WTC11 (cell line): ENCODE data around the gene ZNF367. TPM values are rescaled to one million over a fixed set of nuclear protein-coding genes. Genes with fewer than 3 reads are reported as not detected.

Source experiments
- ATAC-seq: fragments of 200-7000 bp; cut with Tn5 transposase; 2 replicates; pipeline ENCODE4 v1.10.0; 2021; ENCODE audit warnings: mild to moderate bottlenecking, moderate library complexity
- CTCF ChIA-PET: fragments of 300-600 bp; sonication (Branson Sonifier 250); formaldehyde crosslinking; loops from one replicate; lab custom pipeline; 2021; ENCODE audit warnings: antibody characterized with exemption; lab: Charles Lee
- POLR2A ChIA-PET: fragments of 350-600 bp; sonication (Branson Sonifier 250); formaldehyde crosslinking; loops from one replicate; lab custom pipeline; 2021; ENCODE audit warnings: antibody characterized with exemption; lab: Charles Lee
- DNase-seq: peaks from one replicate; pipeline ENCODE4 v3.0.0; 2021; ENCODE audit warnings: low spot score
- H3K27ac Mint-ChIP-seq: 2 replicates; pipeline ENCODE4 v1.8.0; 2021; ENCODE audit warnings: mixed read lengths
- H3K27me3 Mint-ChIP-seq: 2 replicates; pipeline ENCODE4 v1.8.0; 2021; ENCODE audit warnings: low read depth, mild to moderate bottlenecking, moderate library complexity, mixed read lengths
- H3K36me3 Mint-ChIP-seq: 2 replicates; pipeline ENCODE4 v1.8.0; 2021; ENCODE audit warnings: mixed read lengths
- H3K4me1 Mint-ChIP-seq: 2 replicates; pipeline ENCODE4 v1.8.0; 2022; ENCODE audit warnings: mixed read lengths
- H3K4me3 Mint-ChIP-seq: 2 replicates; pipeline ENCODE4 v1.8.0; 2021; ENCODE audit warnings: mild to moderate bottlenecking, moderate library complexity, mixed read lengths
- H3K9me3 Mint-ChIP-seq: 2 replicates; pipeline ENCODE4 v1.8.0; 2021; ENCODE audit warnings: mixed read lengths
- AR ChIP-seq: fragments of 250-450 bp; sonication (Bioruptor Pico); IDR thresholded peaks from 2 replicates; pipeline ENCODE4 v1.9.0; 2021; ENCODE audit warnings: mild to moderate bottlenecking
- ARID4B ChIP-seq: sonication (generic); formaldehyde crosslinking; IDR thresholded peaks from 2 replicates; pipeline ENCODE4 v1.8.0; 2023; ENCODE audit warnings: missing genetic modification reagents, mild to moderate bottlenecking, borderline replicate concordance
- ATF3 ChIP-seq: sonication (generic); formaldehyde crosslinking; conservative IDR thresholded peaks from 2 replicates; pipeline ENCODE4 v1.8.1; 2022; ENCODE audit warnings: mild to moderate bottlenecking, missing genetic modification reagents
- ATF6 ChIP-seq: sonication (generic); formaldehyde crosslinking; IDR thresholded peaks from 2 replicates; pipeline ENCODE4 v1.8.1; 2023; ENCODE audit warnings: mild to moderate bottlenecking, missing genetic modification reagents
- CDX4 ChIP-seq: fragments of 250-450 bp; sonication (Bioruptor Pico); IDR thresholded peaks from 2 replicates; pipeline ENCODE4 v1.9.0; 2021; ENCODE audit warnings: moderate library complexity, mild to moderate bottlenecking, inconsistent platforms, borderline replicate concordance
- CREB1 ChIP-seq: sonication (generic); formaldehyde crosslinking; IDR thresholded peaks from 2 replicates; pipeline ENCODE4 v1.8.0; 2023; ENCODE audit warnings: mild to moderate bottlenecking, missing genetic modification reagents
- CTCF ChIP-seq: fragments of 200-600 bp; IDR thresholded peaks from 2 replicates; pipeline ENCODE4 v1.8.0; 2022; ENCODE audit warnings: antibody characterized with exemption
- FOXP4 ChIP-seq: sonication (generic); formaldehyde crosslinking; IDR thresholded peaks from 2 replicates; pipeline ENCODE4 v1.8.0; 2022; ENCODE audit warnings: mild to moderate bottlenecking, missing genetic modification reagents
- GABPB1 ChIP-seq: sonication (generic); formaldehyde crosslinking; IDR thresholded peaks from 2 replicates; pipeline ENCODE4 v1.8.1; 2023; ENCODE audit warnings: mild to moderate bottlenecking, missing genetic modification reagents
- JUN ChIP-seq: sonication (generic); formaldehyde crosslinking; IDR thresholded peaks from 2 replicates; pipeline ENCODE4 v1.8.0; 2023; ENCODE audit warnings: mild to moderate bottlenecking, missing genetic modification reagents
- NFATC4 ChIP-seq: fragments of 250-450 bp; sonication (Bioruptor Pico); IDR thresholded peaks from 2 replicates; pipeline ENCODE4 v1.9.0; 2021; ENCODE audit warnings: mild to moderate bottlenecking
- RELA ChIP-seq: sonication (generic); formaldehyde crosslinking; IDR thresholded peaks from 2 replicates; pipeline ENCODE4 v1.8.1; 2022; ENCODE audit warnings: missing genetic modification reagents, mild to moderate bottlenecking, borderline replicate concordance
- USF1 ChIP-seq: sonication (generic); formaldehyde crosslinking; IDR thresholded peaks from 2 replicates; pipeline ENCODE4 v1.8.0; 2022; ENCODE audit warnings: mild to moderate bottlenecking, missing genetic modification reagents
- USF2 ChIP-seq: sonication (generic); formaldehyde crosslinking; IDR thresholded peaks from 2 replicates; pipeline ENCODE4 v1.8.1; 2023; ENCODE audit warnings: mild to moderate bottlenecking, missing genetic modification reagents, moderate library complexity
- ZNF263 ChIP-seq: sonication (generic); formaldehyde crosslinking; IDR thresholded peaks from 2 replicates; pipeline ENCODE4 v1.8.1; 2022; ENCODE audit warnings: low read depth, mild to moderate bottlenecking, moderate library complexity, missing genetic modification reagents
- ZNF423 ChIP-seq: fragments of 250-450 bp; sonication (Bioruptor Pico); IDR thresholded peaks from 2 replicates; pipeline ENCODE4 v2.1.2; 2022; ENCODE audit warnings: mild to moderate bottlenecking, moderate library complexity
- total RNA-seq: library from RNA; stranded (reverse); gene quantifications from 3 replicates; pipeline ENCODE4 v1.2.3, GENCODE V29; 2021

Gene ZNF367
- total RNA-seq, 1 experiment from 2014 or later: 7.4 TPM

GRCh38 chr9:96458226-96458625 lies 40.1 kb upstream of the ZNF367 start (continued):
- TF ChIP-seq ATF3 (CRISPR knock-in tag) (no peak), ZNF263 (CRISPR knock-in tag) (no peak), AR (no peak), ARID4B (CRISPR knock-in tag) (no peak), CREB1 (no peak)

GRCh38 chr9:96457266-96457665 lies 39.1 kb upstream of the ZNF367 start:
- CTCF ChIA-PET: interaction anchor here (1.0 to 1.4 kb wide), 2 partner anchors 15 kb away, joined by 3 to 5 read pairs; no protein-coding TSS in a partner anchor
- H3K9me3 Mint-ChIP-seq: no peaks in the 10 kb centered on the region
- no peak overlapping the region for H3K27ac Mint-ChIP-seq
- peaks cover 33% of the 10 kb centered on the region for H3K4me1 Mint-ChIP-seq
- POLR2A ChIA-PET: no interaction called here
- H3K27me3 Mint-ChIP-seq: peaks cover 3% of the 10 kb centered on the region
- TF ChIP-seq CDX4 (CRISPR knock-in tag) (no peak), NFATC4 (CRISPR knock-in tag) (no peak), AR (no peak), ATF6 (CRISPR knock-in tag) (no peak), FOXP4 (CRISPR knock-in tag) (no peak), GABPB1 (CRISPR knock-in tag) (no peak), JUN (CRISPR knock-in tag) (no peak), CTCF (no peak), RELA (CRISPR knock-in tag) (no peak), USF2 (CRISPR knock-in tag) (no peak), USF1 (CRISPR knock-in tag) (no peak), ZNF423 (CRISPR knock-in tag) (no peak)
- peaks cover 6% of the 10 kb centered on the region for H3K36me3 Mint-ChIP-seq
- DNase-seq (no peak), ATAC-seq (no peak)
- no peak overlapping the region for H3K4me3 Mint-ChIP-seq
